Prostate gland (tissue), 2 donors: ENCODE measurements around the gene WFIKKN1.

Source experiments
- CTCF ChIP-seq, 4 experiments: fragments of 200-600 bp in 2 of 4; fragments of 450-650 bp in 2 of 4; sonication (generic) in 2 of 4; IDR thresholded peaks; 1 replicate in 3 of 4; 2 replicates in 1 of 4; pipeline ENCODE4 v1.5.1; 2016 to 2019; ENCODE audit warnings: antibody characterized with exemption in 4 of 4, mild to moderate bottlenecking in 2 of 4, moderate library complexity in 2 of 4
- POLR2AphosphoS5 ChIP-seq: sonication (generic); formaldehyde crosslinking; IDR thresholded peaks from one replicate; pipeline ENCODE4 v1.6.1; 2017; ENCODE audit warnings: antibody characterized with exemption

- no peak for TF ChIP-seq POLR2AphosphoS5
- no peak for TF ChIP-seq CTCF (IDR thresholded peaks at IDR 0.05)
Measured at GRCh38 chr16:642189-643049, 11.6 kb downstream of the WFIKKN1 start.
